ENCODE measurements around the gene DPY30.

GRCh38 chr2:31983762-31984467 is 55.7 kb downstream of the DPY30 start:
- no peak for TF ChIP-seq POLR2A (IDR thresholded peaks at IDR 0.05)
- no peak for TF ChIP-seq CTCF (IDR thresholded peaks at IDR 0.05)

All from right lobe of liver (tissue), 4 donors.